HG02870 (cell line): ENCODE measurements around the gene SH3PXD2A.

Experiments used
- ATAC-seq: cut with Tn5 transposase; IDR thresholded peaks from one replicate; pipeline ENCODE4 v1.9.1; 2021; ENCODE audit warnings: mild to moderate bottlenecking, moderate library complexity; ENCODE audit not compliant: unreplicated experiment

Gene SH3PXD2A

DNA sequence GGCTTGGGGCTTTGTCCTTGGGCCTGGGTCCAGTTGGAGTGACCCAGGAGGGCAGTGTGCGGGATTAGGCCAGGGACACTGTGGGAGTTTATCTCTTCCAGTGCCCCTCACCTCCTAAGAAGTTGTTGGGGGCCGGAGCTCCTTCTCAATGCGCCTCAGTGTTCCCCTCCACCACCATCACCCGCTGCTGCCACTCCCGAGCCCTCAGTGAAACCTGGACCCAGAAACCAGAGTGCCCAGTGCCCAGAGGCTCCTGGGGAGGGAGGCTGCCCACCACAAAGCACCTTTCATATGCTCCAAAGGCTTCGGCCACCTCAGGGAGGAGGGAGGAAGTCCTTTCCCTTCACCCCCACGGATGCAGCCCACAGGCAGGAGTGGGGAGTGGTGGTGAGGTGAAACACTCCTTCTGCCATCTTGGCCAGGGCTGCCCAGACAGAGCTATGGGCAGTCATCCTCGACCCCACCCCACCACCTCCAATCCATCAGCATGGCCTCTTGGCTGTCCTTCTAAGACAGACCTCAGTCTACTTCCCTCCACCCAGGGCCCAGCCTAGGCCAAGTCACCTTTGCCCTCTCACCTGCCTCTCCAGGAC is 99.0 kb downstream of the SH3PXD2A start:
- ATAC-seq, result no peak

DNA sequence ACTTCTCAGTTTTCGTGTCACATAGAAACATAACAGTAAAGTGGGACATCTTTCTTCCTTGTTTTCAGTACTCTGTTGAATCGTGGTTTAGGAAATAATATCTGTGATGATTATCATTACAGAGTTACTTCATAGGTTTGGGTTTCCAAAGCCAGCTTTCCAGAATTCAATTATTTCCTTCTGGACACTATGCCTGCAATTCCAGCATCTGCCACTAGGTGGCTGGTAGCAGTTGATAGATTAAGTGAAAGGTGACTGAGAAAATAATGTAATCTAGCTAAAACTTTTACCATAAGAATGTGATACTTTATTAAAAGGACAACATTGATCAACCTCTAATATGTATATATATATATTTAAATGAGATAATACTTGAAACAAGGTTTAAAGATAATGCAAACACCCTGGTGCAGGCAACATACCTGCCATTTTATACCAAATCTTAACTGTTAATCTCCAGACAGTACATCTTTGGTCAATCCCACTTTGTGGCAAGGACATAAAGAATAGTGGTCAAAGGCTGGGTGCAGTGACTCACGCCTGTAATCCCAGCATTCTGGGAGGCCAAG is 102.6 kb downstream of the SH3PXD2A start:
- no peak for ATAC-seq

DNA sequence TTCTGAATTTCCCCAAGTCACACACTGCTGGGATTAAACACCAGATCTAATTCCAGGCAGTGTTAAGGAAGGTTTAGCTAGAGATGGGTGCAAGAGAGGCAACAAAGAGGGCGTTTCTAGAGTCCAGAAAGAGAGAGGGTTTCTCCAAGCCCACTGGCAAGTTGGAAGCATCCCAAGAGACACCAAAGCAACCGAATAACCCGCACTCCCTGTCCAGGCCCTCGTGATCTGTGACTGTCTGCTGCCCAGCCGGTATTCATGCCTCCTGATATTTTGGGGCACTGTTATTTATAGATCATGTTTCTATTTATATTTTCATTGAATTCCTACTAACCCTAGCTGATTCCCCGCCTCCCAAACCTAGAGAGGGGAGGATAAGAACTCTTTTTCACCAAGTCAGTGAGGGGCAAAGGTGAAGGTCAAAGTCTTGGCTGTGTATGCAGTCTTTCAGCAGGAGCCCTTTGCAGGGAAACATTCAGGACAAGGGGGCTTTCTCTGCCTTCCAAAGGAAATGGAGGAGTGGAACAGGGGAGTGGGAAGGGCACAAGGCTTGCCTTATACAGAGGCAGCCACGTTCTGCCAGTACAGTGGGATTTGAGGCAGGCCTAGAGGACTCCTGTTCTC is 103.6 kb downstream of the SH3PXD2A start:
- no peak for ATAC-seq

DNA sequence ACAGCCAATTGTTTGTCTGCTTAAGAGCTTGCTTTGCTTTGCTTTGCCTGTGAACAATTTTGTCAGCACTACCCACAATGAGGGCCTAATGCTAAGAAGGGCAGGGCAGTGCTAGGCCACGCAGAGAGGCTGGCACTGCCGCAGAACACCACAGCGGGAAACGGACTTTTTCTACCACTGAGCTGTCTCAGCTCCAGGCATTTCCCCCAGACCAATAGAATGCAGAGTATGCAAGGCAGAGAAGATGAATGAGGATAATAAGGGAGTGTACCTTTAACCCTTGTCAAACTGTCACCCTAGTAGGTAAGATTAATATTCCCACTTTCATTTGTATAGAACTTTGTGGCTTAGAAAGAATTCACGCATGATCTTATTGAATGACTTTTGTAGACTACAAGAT is 104.5 kb downstream of the SH3PXD2A start:
- ATAC-seq, result no peak

DNA sequence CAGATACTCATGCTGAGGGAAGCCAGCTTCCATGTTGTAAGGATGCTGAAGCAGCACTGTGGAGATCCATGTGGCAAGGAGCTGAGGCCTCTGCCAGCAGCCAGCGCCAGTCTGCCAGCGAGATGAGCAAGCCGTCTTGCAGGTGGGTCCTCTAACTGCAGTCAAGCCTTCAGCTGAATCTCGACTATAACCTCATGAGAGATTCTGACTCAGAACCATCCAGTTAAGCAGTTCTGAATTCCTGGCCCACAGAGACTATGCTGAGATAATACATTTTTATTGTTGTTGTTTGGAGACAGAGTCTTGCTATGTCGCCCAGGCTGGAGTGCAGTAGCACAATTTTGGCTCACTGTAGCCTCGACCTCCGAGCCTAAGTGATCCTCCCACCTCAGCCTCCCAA is 105.6 kb downstream of the SH3PXD2A start:
- ATAC-seq, result no peak

DNA sequence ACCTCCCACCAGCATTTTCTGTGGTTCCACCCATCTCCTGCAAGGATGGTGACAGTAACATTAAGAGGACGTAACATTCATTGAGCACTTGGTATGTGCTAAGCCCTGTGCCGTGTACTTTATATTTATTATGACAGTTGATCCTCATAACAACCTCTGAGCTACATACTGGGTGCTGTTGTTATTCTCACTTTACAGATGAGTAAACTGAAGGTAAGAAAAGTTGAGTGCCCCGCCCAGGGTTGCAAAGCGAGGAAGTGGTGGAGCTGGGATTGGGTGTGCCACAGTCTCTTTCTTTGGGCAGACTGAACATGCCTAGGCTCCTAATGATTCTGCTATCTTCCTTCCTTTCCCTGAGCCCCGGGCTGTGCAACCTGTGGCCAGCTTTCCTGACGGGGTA is 107.4 kb downstream of the SH3PXD2A start:
- no peak for ATAC-seq

DNA sequence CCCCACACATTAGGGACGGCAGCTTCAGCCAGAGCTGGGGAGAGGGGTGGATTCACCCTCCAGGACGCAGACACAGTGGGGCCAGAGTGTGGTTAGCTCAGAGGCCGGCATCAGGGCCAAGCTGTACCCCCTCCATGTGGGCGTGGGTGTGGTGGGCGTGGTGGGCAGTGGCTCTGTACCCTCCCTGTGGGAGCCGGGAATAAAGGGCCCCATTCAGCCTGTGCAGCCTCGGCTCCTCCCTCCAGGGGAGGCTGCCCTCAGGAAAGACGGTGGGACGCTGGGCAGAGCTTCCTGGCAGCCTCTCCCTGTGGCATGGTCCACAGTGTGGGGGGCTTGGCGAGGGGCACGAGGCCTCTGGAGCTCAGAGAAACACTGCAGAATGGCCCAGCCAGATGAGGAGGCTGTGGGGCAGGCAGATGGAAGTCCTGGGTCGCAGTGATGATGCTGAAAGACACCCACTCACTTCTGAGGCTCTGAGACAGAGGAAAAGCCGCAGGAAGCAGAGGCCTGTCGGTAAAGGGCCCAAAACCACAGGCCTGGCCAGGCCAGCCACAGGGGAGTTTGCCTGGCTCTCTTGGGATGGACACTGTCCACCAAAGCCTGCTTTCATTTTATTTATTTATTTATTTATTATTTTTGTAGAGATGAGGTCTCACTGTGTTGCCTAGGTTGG is 108.0 kb downstream of the SH3PXD2A start:
- ATAC-seq, result no peak

DNA sequence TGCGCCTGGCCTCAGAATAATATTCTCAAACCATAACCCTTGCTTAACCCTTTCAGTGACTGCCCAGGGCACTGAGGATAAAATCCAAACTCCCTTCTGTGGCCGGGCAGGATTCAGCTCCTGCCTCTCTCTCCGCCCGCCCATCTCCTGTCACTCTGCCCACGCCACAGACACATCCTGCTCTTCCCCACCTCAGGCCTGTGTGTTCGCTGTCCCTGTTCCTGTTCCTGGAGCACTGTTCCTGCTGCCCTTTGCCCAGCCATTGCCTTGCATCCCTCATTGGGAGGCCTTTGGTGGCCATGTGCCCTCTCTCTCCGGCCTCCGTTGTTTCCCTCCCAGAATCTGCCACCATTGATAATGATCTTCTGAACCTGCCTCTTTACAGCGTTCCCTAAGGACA is 108.8 kb downstream of the SH3PXD2A start:
- ATAC-seq, result no peak

DNA sequence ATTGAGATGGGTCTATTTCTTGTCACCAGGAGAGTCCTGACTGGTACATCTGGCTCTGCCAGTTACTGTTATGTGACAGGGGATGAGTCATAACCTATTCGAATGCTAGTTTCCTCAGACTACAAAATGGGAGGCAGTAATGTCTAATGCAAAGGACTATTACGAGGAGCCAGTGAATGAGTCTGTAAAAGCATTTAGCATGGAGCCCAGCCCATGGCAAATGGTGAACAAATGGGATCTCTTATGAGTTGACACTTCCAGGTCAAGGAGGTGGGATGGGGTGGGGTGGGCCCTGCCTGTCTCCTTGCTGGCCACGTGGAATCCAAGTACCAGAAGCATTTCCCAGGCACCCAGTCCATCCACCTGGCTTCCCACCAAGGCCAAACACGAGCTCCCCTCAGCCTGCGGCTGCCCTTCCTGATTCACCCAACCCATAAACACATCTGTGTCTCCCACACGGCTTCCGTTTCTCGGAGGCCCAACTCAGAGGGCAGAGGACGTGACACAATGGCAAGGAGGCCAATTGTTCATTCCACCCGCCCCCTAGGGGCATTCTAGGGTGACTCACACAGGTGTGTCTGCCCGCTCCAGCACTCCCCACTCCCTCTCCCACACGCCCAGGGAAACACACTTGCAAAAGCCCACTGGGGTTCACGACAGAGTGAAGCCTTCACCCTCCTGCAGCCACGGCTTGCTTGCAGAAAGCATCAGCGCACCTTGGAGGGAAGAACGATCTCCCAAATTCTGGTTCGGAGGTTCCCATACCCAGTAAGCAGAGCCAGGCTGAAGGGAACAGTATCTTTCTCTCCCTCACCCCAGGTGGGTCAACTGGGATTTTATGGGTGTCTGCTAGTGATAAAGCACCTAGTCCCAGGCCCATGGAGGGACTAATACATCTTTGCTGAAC is 109.8 kb downstream of the SH3PXD2A start:
- no peak for ATAC-seq

DNA sequence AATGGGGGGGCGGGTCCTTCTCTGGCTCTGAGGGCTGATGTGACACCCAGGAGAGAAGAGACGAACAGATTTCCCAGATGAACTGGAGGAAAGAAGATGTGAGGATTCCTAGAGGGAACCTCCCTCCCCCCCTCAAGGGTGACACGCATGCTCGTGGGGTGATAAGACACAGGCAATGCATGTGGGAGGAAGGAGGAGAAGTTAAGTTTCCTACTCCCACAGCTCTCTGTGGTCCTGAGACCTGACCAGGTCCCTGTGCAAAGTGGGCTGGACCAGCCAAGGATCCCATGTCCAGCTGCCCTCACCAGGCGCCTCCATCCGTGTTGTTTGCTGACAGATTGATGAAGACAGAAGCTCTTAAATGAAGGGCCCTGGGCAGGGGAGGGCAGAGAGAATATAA is 112.6 kb downstream of the SH3PXD2A start:
- ATAC-seq, result no peak

DNA sequence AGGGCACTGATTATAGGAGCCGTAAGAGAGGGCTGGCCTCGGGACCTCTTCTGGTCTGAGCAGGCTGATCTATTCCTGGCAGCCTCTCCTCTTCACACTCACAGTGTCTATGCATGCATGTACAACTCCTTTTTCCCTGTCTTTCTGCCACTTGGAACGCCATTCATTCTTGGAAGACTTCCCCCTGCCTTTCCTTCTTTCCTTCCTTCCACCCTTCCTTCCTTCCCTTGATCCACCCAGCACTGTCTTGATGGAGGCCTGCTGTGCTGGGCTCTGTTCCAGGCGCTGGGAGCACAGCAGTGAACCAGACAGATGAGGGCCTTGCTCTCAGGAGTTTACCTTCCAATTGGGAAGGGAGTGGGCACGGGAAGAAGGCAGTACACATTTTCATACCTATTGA is 114.8 kb downstream of the SH3PXD2A start:
- no peak for ATAC-seq

DNA sequence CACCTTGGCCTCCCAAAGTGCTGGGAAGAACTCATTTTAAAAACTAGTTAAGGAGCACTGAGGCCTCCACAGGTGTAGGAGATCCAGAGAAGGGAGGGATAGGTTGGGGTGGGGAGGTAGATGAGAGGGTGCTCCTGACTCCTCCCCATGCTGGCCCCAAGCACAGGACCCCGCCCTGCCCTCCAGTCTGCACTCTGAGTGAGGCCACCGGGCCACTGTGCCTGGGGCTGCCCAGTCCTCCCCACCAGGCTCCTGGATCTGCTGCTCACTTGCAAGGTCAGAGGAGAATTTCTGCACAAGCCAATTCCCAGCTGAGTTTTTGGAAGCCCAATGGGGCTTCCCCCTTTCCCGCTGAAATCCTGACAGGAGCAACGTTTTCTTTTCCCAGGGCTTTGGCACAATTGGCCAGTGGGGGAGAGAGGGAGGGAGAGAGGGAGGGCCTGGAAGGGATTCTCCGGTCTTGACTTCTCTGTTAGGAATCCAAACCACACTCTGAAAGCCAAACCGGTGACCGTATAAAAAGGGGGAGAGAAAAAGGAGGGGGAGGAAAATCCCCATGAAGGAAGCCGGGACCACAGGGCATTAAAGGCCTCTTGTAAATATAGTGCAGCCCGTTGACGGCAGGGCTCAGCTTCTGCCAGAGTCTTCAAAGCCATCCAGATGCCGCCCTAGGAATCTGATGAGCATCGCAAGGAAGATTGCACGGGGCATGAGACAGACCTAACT is 116.2 kb downstream of the SH3PXD2A start:
- no peak for ATAC-seq

DNA sequence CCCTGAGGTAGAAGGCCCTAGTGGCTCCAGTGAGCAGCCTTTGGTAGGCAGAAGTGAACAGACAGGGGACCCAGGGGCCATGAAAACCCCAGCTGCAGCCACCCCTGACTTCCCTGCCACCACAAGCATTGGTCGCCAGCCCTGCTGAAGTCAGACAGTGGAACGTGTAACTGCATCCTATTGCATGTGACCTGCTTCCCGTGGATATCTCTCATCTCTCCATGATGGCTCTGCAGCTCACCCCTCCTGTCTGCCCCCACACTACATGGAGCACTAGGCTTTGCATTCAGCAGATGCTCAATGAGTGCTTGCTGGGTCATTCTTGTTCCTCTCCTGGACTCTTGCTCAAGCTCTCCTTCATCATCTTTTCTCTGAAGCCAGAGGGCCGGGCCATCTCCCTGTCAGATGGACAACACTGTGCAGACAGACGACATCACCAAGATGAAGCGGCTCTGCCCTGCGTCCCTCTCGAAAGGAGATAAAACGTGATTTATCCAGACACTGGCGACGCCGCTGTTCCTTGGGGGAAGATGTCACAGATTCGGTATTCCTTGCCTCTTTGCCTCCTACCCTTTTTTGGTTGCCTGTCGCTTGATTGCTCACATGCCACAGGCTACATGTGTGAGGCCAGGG is 117.5 kb downstream of the SH3PXD2A start:
- no peak for ATAC-seq

DNA sequence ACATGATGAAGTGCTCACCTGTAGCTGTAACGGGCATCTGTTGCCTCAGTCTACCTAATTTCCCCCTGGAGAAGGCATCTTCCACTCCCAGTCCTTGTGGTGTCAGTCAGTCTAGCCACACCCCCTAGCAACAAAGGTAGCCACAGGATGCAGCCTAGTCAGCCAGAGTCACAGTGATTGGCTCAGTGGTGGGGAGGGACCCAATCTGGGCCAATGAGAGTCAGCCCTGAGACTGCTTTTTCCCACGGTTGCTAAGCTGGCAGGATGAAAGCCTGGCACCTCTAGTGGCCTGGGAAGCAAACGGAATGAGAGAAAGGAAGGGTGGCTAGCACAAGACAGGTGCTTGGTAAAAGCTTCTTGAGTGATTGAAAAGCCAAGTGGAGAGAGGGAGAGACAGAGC is 118.6 kb downstream of the SH3PXD2A start:
- peak; percentile 50 for ATAC-seq

DNA sequence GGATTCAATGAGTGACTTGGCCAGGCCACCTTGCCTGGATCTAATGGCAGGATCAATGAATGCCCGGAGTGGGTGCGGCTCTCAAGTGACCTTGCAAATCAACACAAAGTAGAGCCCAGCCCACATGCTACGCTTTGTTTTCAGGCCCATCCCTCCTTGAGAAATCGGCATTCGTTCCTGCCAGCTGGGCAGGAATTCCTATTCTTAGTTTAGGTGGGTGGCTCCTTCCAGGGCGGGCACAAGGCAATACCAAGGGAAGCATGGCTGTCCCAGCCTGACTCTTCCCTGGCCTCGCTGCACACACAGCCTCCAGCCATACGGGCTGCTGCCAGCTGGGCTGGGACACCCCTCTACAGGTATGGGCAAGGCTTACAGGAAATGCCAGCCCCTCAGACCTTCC is 119.3 kb downstream of the SH3PXD2A start:
- ATAC-seq, result no peak

DNA sequence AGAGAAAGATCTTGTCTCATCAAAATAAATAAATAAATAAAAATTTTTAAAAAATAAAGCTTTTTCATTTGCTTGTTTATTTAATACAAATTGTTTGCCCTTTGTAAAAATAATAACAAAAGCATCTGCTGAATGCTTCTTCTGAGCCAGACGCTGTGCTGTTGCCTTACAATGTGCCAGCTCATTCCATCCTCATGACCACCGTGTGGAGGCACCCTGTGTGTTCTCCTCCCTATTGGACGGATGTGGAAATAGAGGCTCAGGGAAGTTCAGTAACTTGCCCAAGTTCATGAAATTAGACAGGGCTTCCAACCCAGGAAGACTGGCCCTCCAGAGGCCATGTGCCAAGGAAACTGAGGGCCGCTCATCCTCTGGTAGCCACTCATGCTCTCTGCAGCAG is 120.6 kb downstream of the SH3PXD2A start:
- no peak for ATAC-seq

DNA sequence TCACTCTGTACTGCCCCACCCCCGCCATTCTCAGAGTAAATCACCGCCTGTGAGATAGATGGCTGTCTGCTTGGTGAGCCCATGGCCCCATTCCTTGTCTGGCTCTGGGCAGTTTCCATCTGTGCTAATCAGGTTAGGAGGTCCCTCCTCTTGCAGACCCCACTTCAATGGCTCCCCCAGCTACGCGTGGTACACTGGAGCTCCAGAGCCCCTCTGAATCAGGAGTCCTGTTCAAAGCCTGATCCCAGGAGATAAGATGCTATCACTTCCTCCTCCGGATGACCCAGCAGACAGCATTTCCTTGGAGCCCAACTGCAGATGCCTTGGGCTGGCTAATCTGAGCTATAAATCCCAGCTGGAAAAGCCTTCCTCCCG is 122.3 kb downstream of the SH3PXD2A start:
- ATAC-seq, result no peak

DNA sequence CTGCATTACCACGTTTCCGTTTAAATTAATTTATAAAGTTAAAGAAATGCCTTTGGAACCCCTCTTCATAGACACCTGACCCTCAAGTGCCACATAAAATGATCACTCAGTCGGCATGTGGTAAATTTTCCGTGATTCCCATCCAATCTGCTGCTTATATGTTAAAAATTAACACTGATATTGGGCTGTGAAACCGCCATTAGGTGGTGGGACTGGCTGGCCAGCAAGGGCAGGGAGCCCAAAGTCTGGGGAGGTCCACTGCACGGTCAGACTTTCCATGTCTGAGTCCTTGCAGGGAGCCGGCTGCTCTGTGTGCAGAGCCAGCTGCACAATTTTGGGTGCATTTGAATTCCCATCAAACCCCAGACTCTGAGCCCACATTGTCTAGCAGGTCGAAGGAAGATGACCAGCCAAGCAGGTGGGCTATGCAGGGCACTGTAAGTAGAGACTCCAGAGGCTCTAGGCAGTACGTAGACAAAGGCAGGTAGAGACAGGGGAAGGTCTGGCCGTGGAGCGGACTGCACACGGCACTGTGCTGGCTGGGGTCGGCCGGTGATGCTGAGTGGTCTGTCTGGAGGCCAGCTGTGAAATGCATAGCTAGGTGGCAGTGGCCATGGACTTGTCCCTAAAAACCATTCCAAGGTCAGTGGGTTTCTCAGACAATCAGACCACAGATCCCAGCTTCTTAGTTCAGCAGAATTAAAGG is 122.9 kb downstream of the SH3PXD2A start:
- no peak for ATAC-seq

DNA sequence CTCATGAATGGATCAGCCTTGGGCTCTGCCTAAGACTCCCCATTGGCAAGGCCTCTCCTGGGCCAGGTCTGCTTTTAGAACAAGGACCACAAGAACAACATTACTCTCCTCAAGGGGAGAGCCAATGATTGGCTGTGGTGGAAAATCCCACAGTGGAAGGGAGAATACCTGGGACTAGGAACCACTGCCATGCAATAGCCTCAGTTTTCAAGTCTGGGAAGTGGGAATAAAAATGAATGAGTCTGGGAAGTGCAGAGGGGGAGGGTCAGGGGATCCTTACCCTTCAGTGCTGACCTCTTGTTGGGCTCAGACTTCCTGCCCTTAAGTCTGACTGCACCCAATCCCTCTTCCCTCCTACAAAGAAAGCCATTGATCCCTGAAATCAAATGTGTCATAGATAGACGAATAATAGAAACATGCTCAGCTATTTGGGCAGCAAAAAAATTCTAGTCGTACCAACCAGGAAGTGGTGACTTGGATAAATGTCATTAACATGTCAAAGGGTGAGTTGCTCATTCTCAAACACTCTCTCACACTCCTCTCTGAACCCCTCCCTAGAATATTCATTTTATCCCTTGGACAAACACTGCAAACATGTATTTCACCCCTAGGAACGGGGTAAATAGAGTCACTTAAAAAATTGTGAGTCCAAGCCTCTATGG is 123.6 kb downstream of the SH3PXD2A start:
- no peak for ATAC-seq
